Measurements from ENCODE around the gene VNN1. TPM values are rescaled to one million over a fixed set of nuclear protein-coding genes. Genes with fewer than 3 reads are reported as not detected.

VNN1 gene
- total and polyA plus RNA-seq, 2 donors (not counting 3 experiments of a cell fraction or from before 2014, with no cell fraction given) = not detected

DNA sequence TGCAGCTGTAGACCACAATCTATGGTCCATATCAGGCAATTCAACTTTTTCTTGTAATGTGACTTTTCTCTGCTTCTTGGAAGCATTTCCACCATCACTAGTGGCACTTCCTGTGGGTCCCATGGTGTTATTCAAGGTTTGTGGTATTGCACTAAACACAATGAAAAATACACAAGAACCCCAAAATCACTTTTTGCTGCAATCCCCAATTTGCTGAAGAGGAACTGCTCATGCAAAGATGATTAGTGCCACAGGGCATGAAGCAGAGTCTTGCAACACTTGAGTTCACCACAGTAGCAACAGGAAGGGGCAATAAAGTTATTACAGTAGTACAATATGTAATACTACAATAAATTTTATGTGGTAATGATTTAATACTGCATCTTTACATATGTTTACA is 38.1 kb downstream of the VNN1 start:
- Histone ChIP-seq H3K4me1 (ENCODE audit: control insufficient read depth, extremely low read depth, insufficient read depth, low read length) (no peaks in the 10 kb centered on the region), H3K9ac (replicated peaks; ENCODE audit: extremely low read depth, insufficient read depth, low read length) (no peak overlapping the region), H4K20me1 (replicated peaks; ENCODE audit: control insufficient read depth, extremely low read depth, insufficient read depth, low read length) (no peaks in the 10 kb centered on the region), H3K79me2 (ENCODE audit: control insufficient read depth, insufficient read depth, low read length) (no peaks in the 10 kb centered on the region), H3K4me2 (ENCODE audit: insufficient read depth, low read length) (no peak overlapping the region), H3K27ac (ENCODE audit: insufficient read depth, low read depth, low read length) (no peak overlapping the region), H3K27me3 (ENCODE audit: control insufficient read depth in 2 of 2, insufficient read depth in 2 of 2, low read length in 2 of 2) (peaks cover 0 to 2% of the 10 kb centered on the region in 2 experiments), H3K9me3 (replicated peaks; ENCODE audit: control insufficient read depth, insufficient read depth, low read length) (no peaks in the 10 kb centered on the region), H3K36me3 (ENCODE audit: control insufficient read depth in 2 of 2, extremely low read depth in 1 of 2, insufficient read depth in 2 of 2, low read length in 2 of 2) (no peaks in the 10 kb centered on the region), H3K9me1 (replicated peaks; ENCODE audit: control insufficient read depth, extremely low read depth, insufficient read depth, low read length) (no peaks in the 10 kb centered on the region), H3K4me3 (replicated peaks in 1 of 3; ENCODE audit: insufficient read depth in 1 of 3, low read depth in 1 of 3, low read length in 3 of 3) (no peak overlapping the region), H2AFZ (ENCODE audit: low read depth, low read length) (no peak overlapping the region)
- dilution Hi-C loops (cut with MboI; ENCODE audit: extremely low pct_ligation_motif_present, low sequenced_read_pairs) = no loop called here
- BruUV-seq (replicated peaks) = no TSS peak
- intact Hi-C loops (cut with micrococcal nuclease) = no loop called here
- no peak for FAIRE-seq
- ChIA-PET POLR2A (no interaction called here), CTCF (interaction anchor here (1.0 kb wide), 2 partner anchors 40 to 137 kb away, joined by 3 to 4 read pairs; no protein-coding TSS in a partner anchor)
- no peak for TF ChIP-seq POLR2AphosphoS5 (IDR thresholded peaks at IDR 0.05; ENCODE audit: insufficient read depth, low read depth, low read length)
- no peak for DNase-seq (ENCODE audit: low read depth, low spot score)

DNA sequence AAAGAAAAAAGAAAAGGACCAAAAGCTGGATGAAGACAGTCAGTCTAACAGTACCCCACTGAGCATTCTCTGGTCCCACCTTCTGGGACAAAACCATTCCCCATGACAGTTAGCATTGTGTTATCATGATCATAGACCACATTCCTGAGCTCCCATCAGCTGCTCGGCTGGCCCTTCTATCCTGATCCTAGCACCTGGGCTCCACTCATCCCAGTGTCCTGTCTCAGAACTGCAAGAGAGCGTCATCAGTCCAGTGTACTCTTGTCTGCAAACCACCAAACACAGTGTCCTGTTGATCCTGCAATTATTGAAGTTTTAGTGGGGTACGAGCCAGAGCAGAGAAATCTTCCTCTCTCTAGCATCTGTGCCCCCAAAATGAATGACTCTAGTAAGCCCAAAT is 38.9 kb downstream of the VNN1 start:
- H3K36me3 ChIP-seq (ENCODE audit: control insufficient read depth in 2 of 2, extremely low read depth in 1 of 2, insufficient read depth in 2 of 2, low read length in 2 of 2) = no peaks in the 10 kb centered on the region
- H2AFZ ChIP-seq (ENCODE audit: low read depth, low read length) = no peak overlapping the region
- intact Hi-C loops (cut with micrococcal nuclease) (no loop called here), dilution Hi-C loops (cut with MboI; ENCODE audit: extremely low pct_ligation_motif_present, low sequenced_read_pairs) (no loop called here)
- FAIRE-seq (no peak), DNase-seq (ENCODE audit: low read depth, low spot score) (no peak)
- no peaks in the 10 kb centered on the region for H3K4me1 ChIP-seq (ENCODE audit: control insufficient read depth, extremely low read depth, insufficient read depth, low read length)
- H3K9me3 ChIP-seq (replicated peaks; ENCODE audit: control insufficient read depth, insufficient read depth, low read length) = no peaks in the 10 kb centered on the region
- H4K20me1 ChIP-seq (replicated peaks; ENCODE audit: control insufficient read depth, extremely low read depth, insufficient read depth, low read length) = no peaks in the 10 kb centered on the region
- no TSS peak for BruUV-seq (replicated peaks)
- no peak overlapping the region for H3K9ac ChIP-seq (replicated peaks; ENCODE audit: extremely low read depth, insufficient read depth, low read length)
- CTCF ChIA-PET = interaction anchor here (1.0 to 1.2 kb wide), 3 partner anchors 40 to 395 kb away, joined by 3 to 4 read pairs (median 4); no protein-coding TSS in a partner anchor
- H3K4me3 ChIP-seq (replicated peaks in 1 of 3; ENCODE audit: insufficient read depth in 1 of 3, low read depth in 1 of 3, low read length in 3 of 3) = no peak overlapping the region
- TF ChIP-seq EZH2 (IDR thresholded peaks at IDR 0.05; ENCODE audit: borderline replicate concordance, low read depth, low read length, severe bottlenecking) (no peak), GATA2 (IDR thresholded peaks at IDR 0.05; ENCODE audit: insufficient read depth, insufficient read length, low read depth, low read length) (no peak), FOS (IDR thresholded peaks at IDR 0.05; ENCODE audit: borderline replicate concordance, insufficient read depth, low read length) (no peak), JUN (IDR thresholded peaks at IDR 0.05; ENCODE audit: borderline replicate concordance, insufficient read depth, insufficient read length, low read depth) (no peak), POLR2A (IDR thresholded peaks at IDR 0.05; ENCODE audit: low read depth, low read length) (no peak), POLR2AphosphoS5 (IDR thresholded peaks at IDR 0.05; ENCODE audit: insufficient read depth, low read depth, low read length) (no peak)
- TF ChIP-seq, protein P1, sequence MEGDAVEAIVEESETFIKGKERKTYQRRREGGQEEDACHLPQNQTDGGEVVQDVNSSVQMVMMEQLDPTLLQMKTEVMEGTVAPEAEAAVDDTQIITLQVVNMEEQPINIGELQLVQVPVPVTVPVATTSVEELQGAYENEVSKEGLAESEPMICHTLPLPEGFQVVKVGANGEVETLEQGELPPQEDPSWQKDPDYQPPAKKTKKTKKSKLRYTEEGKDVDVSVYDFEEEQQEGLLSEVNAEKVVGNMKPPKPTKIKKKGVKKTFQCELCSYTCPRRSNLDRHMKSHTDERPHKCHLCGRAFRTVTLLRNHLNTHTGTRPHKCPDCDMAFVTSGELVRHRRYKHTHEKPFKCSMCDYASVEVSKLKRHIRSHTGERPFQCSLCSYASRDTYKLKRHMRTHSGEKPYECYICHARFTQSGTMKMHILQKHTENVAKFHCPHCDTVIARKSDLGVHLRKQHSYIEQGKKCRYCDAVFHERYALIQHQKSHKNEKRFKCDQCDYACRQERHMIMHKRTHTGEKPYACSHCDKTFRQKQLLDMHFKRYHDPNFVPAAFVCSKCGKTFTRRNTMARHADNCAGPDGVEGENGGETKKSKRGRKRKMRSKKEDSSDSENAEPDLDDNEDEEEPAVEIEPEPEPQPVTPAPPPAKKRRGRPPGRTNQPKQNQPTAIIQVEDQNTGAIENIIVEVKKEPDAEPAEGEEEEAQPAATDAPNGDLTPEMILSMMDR (IDR thresholded peaks at IDR 0.05; ENCODE audit: extremely low read depth in 1 of 2, insufficient read depth in 1 of 2, low read depth in 1 of 2, low read length in 2 of 2) = no peak
- TF ChIP-seq, protein P2, sequence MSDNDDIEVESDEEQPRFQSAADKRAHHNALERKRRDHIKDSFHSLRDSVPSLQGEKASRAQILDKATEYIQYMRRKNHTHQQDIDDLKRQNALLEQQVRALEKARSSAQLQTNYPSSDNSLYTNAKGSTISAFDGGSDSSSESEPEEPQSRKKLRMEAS (IDR thresholded peaks at IDR 0.05; ENCODE audit: insufficient read depth, insufficient read length) = no peak
- no peak overlapping the region for H3K27ac ChIP-seq (ENCODE audit: insufficient read depth, low read depth, low read length)
- H3K79me2 ChIP-seq (ENCODE audit: control insufficient read depth, insufficient read depth, low read length) = no peaks in the 10 kb centered on the region
- H3K27me3 ChIP-seq (ENCODE audit: control insufficient read depth in 2 of 2, insufficient read depth in 2 of 2, low read length in 2 of 2) = peaks cover 0 to 2% of the 10 kb centered on the region in 2 experiments
- no peaks in the 10 kb centered on the region for H3K9me1 ChIP-seq (replicated peaks; ENCODE audit: control insufficient read depth, extremely low read depth, insufficient read depth, low read length)
- H3K4me2 ChIP-seq (ENCODE audit: insufficient read depth, low read length) = no peak overlapping the region
- POLR2A ChIA-PET = interaction anchor here (0.6 kb wide), 1 partner anchor 137 kb away, joined by 5 read pairs; no protein-coding TSS in a partner anchor

Measured in endothelial cell of umbilical vein (primary cell).